Stimulated activated CD8-positive, alpha-beta memory T cell treated with anti-CD3 and anti-CD28 coated beads, Interleukin-4, amount 100 ng/mL, for 48 hours (primary cell): ENCODE data around the gene SEMA3F.

Experiments
- DNase-seq: peaks from one replicate; pipeline ENCODE4 v3.0.0-alpha.2; 2020

SEMA3F gene

GRCh38 chr3:50133283-50133615 lies 21.9 kb upstream of the SEMA3F start:
- DNase-seq = no peak

DNA sequence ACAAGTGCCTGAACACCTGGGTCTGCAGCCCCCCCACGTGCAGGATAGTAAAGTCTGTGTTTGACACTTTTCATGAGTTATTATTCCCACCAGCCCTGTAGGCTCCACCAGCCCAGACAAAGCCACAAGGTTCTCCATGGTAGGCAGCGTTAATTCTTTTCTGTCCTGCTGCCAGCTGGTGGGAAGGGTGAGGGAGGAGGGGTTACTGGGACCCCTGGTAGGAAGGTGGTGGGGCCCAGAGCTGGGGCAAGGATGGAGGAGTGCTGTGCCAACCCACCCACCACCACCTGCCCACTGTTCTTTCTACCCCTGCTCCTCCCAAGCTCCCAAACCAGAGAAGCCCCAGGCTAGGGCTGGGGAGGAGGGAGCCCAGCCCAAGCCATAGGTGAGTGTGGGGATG lies 20.8 kb upstream of the SEMA3F start:
- no peak for DNase-seq

DNA sequence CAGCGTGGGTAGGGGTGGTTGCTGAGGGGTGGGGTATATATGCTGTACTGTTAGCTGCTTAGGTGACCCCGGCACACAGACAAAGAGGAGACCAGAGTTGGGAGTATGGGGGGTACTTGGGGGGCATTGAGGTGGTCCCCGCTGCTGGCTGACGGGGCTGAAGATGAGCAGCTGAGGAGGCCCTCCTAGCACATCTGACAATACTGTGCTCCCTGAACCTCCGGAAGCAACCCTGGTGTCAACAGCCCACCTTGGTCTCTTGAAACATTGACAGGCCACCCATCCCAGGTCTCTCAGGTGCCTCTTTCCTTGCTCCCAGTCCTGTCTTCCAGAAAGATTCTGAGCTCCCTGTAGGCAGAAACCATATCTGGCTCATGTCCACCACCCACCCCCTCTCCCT lies 19.2 kb upstream of the SEMA3F start:
- no peak for DNase-seq

DNA sequence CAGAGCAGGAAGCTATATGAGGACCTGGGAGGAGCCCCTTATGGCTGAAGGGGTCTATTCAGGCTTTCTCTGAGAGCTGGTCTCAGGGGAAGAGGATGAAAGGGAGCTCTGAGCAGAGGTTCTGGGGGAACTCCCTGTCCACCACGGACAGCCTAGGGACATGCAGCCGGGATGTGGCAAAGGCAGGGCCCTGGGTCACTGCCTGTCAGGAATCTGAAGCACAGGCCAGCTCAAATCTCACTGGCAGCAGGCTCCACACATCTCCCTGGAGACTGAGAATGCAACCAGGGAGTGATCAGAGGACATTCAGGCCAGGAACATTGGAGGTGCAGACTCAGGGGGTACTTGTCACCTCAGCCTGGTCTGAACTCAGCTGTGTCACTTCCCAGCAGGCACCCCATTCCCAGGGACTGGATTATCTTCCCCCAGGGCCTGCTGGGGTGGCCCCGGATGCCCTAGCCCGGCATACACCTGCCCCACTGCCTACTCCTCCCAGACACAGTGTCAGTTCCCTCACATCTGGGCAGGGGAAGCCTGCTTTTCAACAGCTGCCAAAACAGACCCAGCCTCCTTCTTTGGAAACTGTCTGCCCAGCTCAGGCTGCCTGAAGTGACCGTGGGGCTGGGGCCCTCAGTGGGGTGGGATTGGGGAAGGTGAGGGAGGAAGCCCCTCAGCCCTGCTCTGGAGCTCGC lies 18.3 kb upstream of the SEMA3F start:
- DNase-seq = no peak

- no peak for DNase-seq
Measured at GRCh38 chr3:50137531-50137930, 17.6 kb upstream of the SEMA3F start.

DNA sequence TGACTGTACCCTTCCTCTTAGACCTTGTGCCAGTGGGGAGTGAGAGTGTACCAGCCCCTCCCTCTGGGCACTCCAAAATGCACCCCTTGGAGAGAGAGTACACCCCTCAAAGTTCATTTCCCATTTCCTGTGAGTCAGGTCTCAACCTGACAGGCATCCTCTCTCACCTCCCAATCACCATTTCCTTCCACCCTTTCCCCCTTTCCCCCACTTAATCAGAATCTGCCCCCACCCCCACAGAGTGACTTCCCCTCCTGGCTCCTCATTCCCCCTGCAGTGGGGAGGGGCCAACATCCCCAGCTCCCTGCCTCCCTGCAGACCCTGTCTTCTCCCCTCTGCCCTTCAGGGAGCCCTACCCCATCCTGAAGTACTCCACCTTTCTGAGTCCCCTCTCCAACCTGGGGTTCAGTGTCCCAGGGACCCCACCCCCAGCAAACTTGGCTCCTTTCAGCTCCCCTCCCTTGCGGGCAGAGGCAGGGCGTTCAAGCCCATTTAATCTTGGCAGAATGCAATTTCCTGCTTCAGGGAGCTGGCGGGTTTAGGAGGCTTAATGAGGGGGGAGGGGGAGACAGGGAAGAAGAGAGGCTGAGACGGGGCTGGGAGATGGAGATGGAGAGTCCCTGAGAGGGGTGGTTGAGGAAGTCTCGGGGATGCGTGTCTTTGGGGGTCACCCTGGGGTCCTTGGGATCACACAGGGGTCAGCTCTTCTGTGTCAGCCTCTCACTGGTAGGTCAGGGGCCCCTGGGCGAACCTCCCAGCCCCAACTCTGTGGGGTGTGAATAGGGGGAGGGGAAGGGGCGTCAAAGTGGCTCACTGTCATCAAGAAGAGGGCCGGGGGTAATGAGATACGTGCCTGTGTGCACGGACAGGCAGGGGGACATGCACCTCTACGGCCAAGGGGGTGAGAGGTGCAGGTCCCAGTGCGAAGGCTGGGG lies 16.6 kb upstream of the SEMA3F start:
- no peak for DNase-seq

DNA sequence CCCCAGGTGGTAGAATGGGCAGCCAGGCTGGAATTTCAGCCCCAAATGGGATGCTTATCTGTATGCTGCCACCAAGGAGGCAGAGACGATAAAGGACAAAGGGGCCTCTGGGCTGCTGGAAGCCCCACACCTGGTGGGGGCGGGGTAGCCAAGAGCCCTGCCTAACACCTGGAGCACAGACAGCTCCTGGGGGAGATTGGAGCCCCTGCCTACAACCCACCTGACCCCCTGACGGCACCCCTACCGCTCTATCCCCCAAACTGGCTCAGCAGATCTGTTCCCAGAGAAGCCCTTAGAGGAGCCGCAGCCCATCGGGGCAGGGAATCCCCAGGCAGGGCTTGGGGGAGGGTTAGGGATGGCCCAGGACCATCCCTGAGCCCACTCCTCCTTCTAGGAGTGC lies 15.8 kb upstream of the SEMA3F start:
- DNase-seq = no peak

GRCh38 chr3:50139718-50140423 lies 15.3 kb upstream of the SEMA3F start:
- no peak for DNase-seq

- no peak for DNase-seq
Measured at GRCh38 chr3:50140990-50141389, 14.1 kb upstream of the SEMA3F start.

GRCh38 chr3:50146316-50146901 lies 8.7 kb upstream of the SEMA3F start:
- no peak for DNase-seq

GRCh38 chr3:50147016-50147415 lies 8.1 kb upstream of the SEMA3F start:
- no peak for DNase-seq

GRCh38 chr3:50147447-50147846 lies 7.7 kb upstream of the SEMA3F start:
- no peak for DNase-seq

DNA sequence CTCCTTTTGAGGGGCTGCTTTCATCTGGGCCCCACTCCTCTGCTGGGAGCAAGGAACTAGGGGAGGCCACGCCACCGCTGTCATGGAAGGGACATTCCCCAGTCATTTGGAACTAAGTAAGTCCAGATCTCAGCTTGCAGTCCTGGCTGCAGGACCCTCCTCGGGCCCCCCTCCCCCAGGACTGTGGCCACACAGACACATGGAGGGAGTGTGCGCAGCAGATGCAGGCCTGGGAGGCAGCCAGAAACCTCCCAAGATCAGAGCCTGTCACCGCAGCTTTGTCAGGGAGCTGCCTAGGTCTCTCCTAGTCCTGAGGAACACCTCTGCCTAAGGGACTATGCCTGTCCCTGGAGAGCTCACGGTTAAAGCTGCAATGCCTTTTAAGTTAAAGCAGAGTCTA lies 7.3 kb upstream of the SEMA3F start:
- DNase-seq = no peak

DNA sequence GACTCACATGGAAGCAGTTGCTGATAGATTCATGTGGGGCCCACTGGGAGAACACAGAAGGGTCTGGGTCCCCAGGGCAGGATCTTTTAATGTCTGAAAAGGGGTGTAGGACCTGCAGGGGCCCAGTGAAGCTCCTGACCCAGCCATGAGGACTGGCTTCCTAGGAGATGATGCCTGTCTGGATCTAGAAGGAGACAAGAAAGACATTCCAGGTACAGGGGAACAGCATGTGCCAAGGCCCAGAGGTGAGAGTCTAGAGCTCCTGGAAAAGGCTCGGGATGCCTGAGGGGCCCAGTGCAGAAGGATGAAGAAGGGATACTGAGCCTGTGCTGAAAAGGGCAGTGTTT lies 4.7 kb upstream of the SEMA3F start:
- no peak for DNase-seq

DNA sequence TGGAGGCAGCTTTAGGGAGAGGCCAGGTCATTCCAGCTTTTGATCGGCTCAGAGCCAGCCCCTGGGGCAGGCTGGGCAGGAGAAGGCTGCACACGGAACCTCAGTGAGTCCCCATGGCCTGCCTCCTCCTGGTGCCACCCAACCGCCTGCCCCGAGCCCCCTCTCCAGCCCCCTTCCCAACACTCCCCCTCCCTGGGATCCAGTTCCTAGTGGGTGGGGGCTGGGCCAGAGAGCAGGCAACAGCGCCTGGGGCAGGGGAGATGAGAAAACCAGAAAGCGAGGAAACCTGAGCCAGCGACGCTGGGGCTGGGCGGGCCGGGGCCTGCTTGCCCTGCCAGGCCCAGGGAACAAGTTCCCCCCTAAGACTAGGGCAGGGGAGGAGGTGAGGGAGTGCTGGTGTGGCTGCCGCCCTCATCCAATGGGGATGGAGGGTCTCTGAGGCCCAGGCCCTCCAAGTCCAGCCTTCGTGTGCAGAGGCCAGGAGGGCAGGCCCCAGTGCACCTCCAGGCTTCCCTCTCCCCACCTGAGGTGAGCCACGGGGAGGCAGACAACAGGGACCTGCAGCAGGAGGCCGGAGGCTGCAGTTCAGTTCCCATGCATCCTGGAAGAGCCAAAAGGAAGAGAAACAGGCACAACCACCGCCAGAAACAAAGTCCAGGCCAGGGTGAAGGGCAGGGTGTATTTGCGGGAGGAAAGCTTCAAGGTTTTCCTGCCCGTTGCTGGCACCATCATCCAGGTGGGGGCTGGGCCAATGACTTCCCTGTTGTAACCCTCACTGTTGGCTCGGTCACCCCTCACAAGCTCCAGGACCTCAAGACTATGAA lies 4.0 kb upstream of the SEMA3F start:
- DNase-seq = no peak

DNA sequence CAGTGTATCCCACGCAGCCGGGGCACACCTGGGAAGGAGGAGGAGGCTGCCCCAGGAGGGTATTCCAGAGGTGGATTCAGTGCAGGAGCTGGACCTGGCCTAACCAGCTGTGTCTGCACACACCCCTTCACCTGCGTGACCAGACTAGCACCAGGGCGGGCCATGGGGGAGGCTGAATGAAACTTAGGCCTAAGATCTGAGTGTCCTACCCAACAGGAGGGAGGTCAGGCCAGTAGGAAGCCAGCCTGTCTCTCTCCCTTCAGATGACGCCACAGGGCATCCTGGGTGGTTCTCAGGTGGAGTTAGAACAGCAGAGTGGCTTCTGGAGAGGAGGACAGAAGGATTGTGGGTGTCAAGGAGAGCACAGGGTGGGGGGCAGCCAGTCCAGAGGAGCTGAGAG lies 3.4 kb upstream of the SEMA3F start:
- DNase-seq = no peak

DNA sequence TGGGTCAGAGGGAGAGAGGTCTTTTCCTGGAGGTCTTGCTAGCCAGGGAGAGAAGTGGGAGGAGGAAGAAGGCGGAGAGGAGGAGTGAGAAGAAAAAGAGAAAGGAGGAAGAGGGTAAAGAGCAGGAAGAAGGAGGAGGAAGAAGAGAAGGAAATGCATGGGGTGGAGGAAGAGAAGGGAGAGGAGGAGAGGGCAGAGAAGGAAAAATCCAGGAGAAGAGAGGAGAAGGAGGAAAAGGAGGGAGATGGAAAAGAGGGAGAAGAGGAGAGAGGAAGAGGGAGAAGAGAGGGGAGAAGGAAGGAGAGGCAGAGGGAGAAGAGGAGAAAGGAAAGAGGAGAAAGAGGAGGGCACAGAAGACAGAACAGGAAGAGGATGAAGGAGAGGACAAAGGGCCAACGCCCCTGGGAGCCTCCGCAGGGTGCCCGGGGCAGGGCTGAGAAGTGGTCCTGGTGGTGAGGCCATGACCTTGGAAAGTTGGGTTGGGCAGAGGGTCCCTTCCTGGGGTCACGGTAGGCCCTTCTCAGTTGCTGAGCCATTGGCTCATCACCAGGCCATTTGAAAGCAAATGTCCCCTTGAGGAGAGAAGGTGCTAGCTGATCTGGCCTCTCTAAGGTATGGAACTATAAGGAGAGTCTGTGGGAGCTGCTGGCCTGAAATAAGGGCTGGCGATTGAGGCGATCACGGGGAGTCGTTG lies 1.2 kb upstream of the SEMA3F start:
- DNase-seq = no peak

DNA sequence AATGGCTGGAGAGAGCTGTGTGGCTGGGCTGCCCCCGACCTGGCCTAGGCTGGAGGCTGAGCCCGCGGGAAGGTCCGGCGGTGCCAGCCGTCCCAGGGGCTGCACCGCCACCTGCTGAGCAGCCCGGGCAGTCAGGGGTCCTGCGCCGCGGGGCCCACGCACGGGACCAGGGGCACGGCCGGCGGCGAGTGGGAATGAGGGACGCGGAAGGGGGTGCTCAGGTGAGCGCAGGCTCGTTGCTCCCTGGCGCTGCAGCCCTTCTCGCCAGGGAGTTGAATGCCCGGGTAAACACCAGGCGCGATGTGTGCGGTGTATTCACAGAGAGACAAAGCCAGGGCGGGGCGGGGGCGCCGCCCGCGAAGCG lies 666 bp upstream of the SEMA3F start:
- DNase-seq = no peak

DNA sequence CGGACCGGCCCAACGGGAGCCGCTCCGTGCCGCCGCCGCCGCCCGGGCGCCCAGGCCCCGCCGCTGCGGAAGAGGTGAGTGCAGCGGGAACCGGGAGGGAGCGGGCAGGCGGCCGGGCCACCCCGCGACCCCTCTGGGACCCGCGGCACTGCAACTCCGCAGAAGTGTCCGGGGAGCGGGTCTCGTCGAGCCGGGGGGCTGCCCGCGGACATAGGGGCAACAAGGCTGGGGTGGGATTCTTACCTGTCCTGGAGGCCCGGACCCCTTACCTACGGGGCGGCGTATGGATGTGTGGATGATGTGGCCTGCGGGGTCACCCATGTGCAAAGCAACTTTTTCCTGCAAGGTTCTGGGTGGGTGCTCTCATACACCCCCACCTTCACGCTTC lies 361 bp downstream of the SEMA3F start:
- DNase-seq = no peak

GRCh38 chr3:50155891-50156290 lies 767 bp downstream of the SEMA3F start:
- no peak for DNase-seq

DNA sequence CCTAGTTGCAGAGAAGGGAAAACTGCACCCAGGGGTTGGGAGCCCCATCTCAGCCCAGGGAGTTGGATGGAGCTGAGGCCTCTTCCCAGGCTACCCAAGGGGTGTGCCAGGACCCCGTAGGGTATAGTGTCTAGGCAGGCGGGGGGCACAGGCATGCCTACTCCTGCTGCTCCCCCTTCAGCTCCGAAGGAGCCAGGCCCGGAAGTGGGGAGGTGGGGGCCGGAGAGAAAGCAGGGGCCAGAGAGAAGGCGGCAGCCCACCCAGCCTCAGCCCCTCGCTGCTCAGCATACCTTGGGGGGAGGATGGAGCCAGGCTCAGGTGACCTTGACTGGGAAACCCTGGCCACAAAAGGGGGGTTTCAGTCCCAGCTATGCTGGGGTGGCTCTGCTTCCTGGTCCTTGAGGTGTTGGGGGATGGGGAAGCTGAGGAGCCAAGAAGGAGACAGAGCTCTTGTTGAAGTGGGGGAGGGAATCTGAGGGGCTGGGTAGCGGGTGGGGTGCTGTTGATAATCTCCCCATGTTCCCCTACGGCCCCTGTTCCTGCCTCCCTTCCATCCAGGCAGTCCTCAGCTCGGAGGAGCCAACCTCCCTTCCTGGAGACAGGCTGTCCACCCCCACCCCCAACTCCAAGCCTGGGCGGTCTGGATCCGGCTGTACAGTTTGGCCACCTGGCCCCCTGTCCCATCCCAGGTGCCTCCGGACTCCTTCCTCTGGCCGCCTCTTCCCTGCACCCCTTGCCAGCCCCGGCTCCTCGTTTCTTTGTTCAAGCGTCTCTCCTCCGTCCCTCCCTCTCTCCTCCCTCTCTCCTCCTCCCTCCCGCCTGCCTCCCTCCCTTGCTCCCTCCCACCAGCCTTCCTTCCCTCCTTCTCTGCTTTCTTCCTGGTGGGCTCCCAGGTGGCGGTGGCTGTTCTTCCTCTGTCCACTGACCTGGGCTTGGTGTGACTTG lies 1.7 kb downstream of the SEMA3F start:
- no peak for DNase-seq
